CD14-positive monocyte (primary cell): Measurements from ENCODE around the gene LEPROT. TPM values are rescaled to one million over a fixed set of nuclear protein-coding genes. Genes with fewer than 3 reads are reported as not detected.

Experiments
- DNase-seq, 3 donors: peaks; one replicate each; pipeline ENCODE4 v3.0.0-alpha.2; 2011 to 2022
- H2AFZ ChIP-seq: 2 replicates; pipeline ENCODE4 v1.6.0; 2012; ENCODE audit warnings: mild to moderate bottlenecking, low read depth, low read length, inconsistent platforms; ENCODE audit not compliant: insufficient read depth, poor library complexity, severe bottlenecking
- H3K27ac ChIP-seq, 2 donors: 1 replicate in 1 of 2; 2 replicates in 1 of 2; pipeline ENCODE4 v1.5.1; 2012 to 2013; ENCODE audit warnings: low read length in 2 of 2, control low read depth in 1 of 2, inconsistent platforms in 1 of 2, low read depth in 1 of 2, mild to moderate bottlenecking in 1 of 2
- H3K27me3 ChIP-seq, 2 donors: one replicate each; pipeline versions ENCODE4 v1.6.0 to v1.6.1; 2011 to 2013; ENCODE audit warnings: low read length in 2 of 2; ENCODE audit not compliant: control insufficient read depth in 2 of 2, insufficient read depth in 2 of 2
- H3K36me3 ChIP-seq, 2 donors: replicated peaks in 1 of 2; 1 replicate in 1 of 2; 2 replicates in 1 of 2; pipeline versions ENCODE4 v1.5.1 to v1.6.1; 2012 to 2013; ENCODE audit warnings: low read length in 2 of 2, control low read depth in 1 of 2, inconsistent platforms in 1 of 2, mild to moderate bottlenecking in 1 of 2; ENCODE audit not compliant: insufficient read depth in 2 of 2, control insufficient read depth in 1 of 2
- H3K4me1 ChIP-seq, 2 donors: 1 replicate in 1 of 2; 2 replicates in 1 of 2; pipeline versions ENCODE4 v1.5.1 to v1.6.1; 2012 to 2013; ENCODE audit warnings: low read length in 2 of 2, control low read depth in 1 of 2, inconsistent platforms in 1 of 2, mild to moderate bottlenecking in 1 of 2, moderate library complexity in 1 of 2; ENCODE audit not compliant: insufficient read depth in 2 of 2, control insufficient read depth in 1 of 2
- H3K4me2 ChIP-seq: replicated peaks from 2 replicates; pipeline ENCODE3; 2012; ENCODE audit warnings: low read length, moderate library complexity, mild to moderate bottlenecking; ENCODE audit not compliant: poor library complexity, severe bottlenecking; ENCODE audit errors: extremely low read depth
- H3K4me3 ChIP-seq, 3 experiments: fragments of 200-600 bp in 1 of 3; sonication (generic) in 1 of 3; replicated peaks in 1 of 3; 1 replicate in 2 of 3; 2 replicates in 1 of 3; pipeline ENCODE4 v1.5.1; 2011 to 2013; ENCODE audit warnings: low read length in 3 of 3, mild to moderate bottlenecking in 3 of 3, control low read depth in 2 of 3, low read depth in 2 of 3, inconsistent platforms in 1 of 3, moderate library complexity in 1 of 3
- H3K79me2 ChIP-seq: 2 replicates; pipeline ENCODE4 v1.6.0; 2012; ENCODE audit warnings: mild to moderate bottlenecking, control low read depth, inconsistent platforms, low read length, moderate library complexity; ENCODE audit not compliant: insufficient read depth
- H3K9ac ChIP-seq: 2 replicates; pipeline ENCODE4 v1.6.0; 2017; ENCODE audit warnings: low read length, mild to moderate bottlenecking; ENCODE audit not compliant: insufficient read depth, poor library complexity, severe bottlenecking
- H3K9me3 ChIP-seq, 2 donors: replicated peaks in 1 of 2; 1 replicate in 1 of 2; 2 replicates in 1 of 2; pipeline versions ENCODE4 v1.5.1 to v1.6.1; 2012 to 2013; ENCODE audit warnings: low read length in 2 of 2, control low read depth in 1 of 2; ENCODE audit not compliant: control insufficient read depth in 1 of 2, insufficient read depth in 1 of 2
- H4K20me1 ChIP-seq: 2 replicates; pipeline ENCODE4 v1.6.0; 2012; ENCODE audit warnings: mild to moderate bottlenecking, low read length, control low read depth, moderate library complexity; ENCODE audit not compliant: insufficient read depth
- H3K27ac Mint-ChIP-seq, 7 donors: one replicate each; pipeline ENCODE4 v1.8.0; 2020; ENCODE audit warnings: mild to moderate bottlenecking in 7 of 7, mixed read lengths in 7 of 7, moderate library complexity in 6 of 7, inconsistent platforms in 2 of 7
- H3K27me3 Mint-ChIP-seq, 3 donors: one replicate each; pipeline ENCODE4 v1.8.0; 2021 to 2022; ENCODE audit warnings: low read depth in 3 of 3, mild to moderate bottlenecking in 3 of 3, mixed read lengths in 3 of 3, moderate library complexity in 3 of 3, inconsistent platforms in 1 of 3
- H3K36me3 Mint-ChIP-seq, 2 donors: one replicate each; pipeline ENCODE4 v1.8.0; 2020; ENCODE audit warnings: mixed read lengths in 2 of 2, inconsistent platforms in 1 of 2, mild to moderate bottlenecking in 1 of 2
- H3K4me1 Mint-ChIP-seq: one replicate; pipeline ENCODE4 v1.8.0; 2020; ENCODE audit warnings: mild to moderate bottlenecking, mixed read lengths
- H3K4me3 Mint-ChIP-seq, 2 donors: one replicate each; pipeline ENCODE4 v1.8.0; 2020; ENCODE audit warnings: mild to moderate bottlenecking in 2 of 2, mixed read lengths in 2 of 2, moderate library complexity in 1 of 2
- H3K9me3 Mint-ChIP-seq, 7 donors: one replicate each; pipeline ENCODE4 v1.8.0; 2020 to 2022; ENCODE audit warnings: mixed read lengths in 7 of 7, mild to moderate bottlenecking in 6 of 7, moderate library complexity in 6 of 7, inconsistent platforms in 2 of 7
- CTCF ChIP-seq: fragments of 200-600 bp; IDR thresholded peaks from one replicate; pipeline ENCODE4 v1.8.0; 2022; ENCODE audit warnings: antibody characterized with exemption, mild to moderate bottlenecking
- WGBS: methylation state at CpG from one replicate; pipeline ENCODE4 v1.1.5; 2013; ENCODE audit warnings: missing lambda C conversion rate; ENCODE audit not compliant: insufficient coverage; 5-methylcytosine and 5-hydroxymethylcytosine counted together
- intact Hi-C, 2 donors: fragments of 100-400 bp; cut with micrococcal nuclease; formaldehyde crosslinking; loops; one replicate each; pipeline versions ENCODE4 v1.15.0 to v1.15.1; 2023
- polyA plus RNA-seq, 3 donors: library from polyadenylated mRNA; depleted of rRNA in 1 of 3; unstranded in 2 of 3; stranded (reverse) in 1 of 3; fragments of 300-500 nt in 2 of 3; fragments of >200 nt in 1 of 3; fragmentation: Illumina TruSeq in 2 of 3; gene quantifications; 1 replicate in 2 of 3; 2 replicates in 1 of 3; pipeline ENCODE4 v1.2.3, GENCODE V29; 2012 to 2021

The LEPROT gene
- polyA plus RNA-seq, 3 donors = 56.3 to 75.0 (median 74.7) TPM

DNA sequence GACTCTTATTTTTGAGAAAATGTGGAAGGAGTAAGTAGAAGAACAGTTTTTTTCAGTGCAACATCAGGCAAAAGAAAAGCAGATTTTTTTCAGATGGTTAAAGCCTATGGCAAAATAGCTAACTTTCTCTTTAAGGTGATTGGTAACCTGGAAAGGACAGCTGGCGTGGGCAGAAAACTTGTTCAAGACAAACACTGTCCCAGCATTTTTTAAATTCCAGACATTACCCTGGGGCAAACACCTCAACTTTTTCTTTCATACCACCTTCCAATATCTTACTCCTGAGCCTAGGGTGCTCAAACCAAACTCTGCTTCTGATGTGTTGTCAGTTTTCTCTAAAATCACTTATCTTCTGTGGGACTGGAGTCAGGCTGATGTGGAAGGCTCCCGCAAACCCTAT lies 2.7 kb upstream of the LEPROT start:
- Histone ChIP-seq H3K9ac (no peak overlapping the region), H3K4me2 (no peak overlapping the region)
- intact Hi-C loops = no loop called here

GRCh38 chr1:65418522-65419185 lies 1.8 kb upstream of the LEPROT start:
- no peak overlapping the region for H3K27ac ChIP-seq
- no CpG with 5 or more reads among the region's 4 CpGs for WGBS
- H3K4me3 ChIP-seq = no peak overlapping the region

More for the DNA sequence above, 2.7 kb upstream of the LEPROT start:
- Histone ChIP-seq H3K27me3 (no peaks in the 10 kb centered on the region), H3K9me3 (no peaks in the 10 kb centered on the region), H2AFZ (no peak overlapping the region), H3K27ac (no peak overlapping the region), H3K79me2 (peaks cover 18% of the 10 kb centered on the region), H3K4me1 (peaks cover 19 to 20% of the 10 kb centered on the region in 2 donors), H3K4me3 (no peak overlapping the region), H4K20me1 (peaks cover 9% of the 10 kb centered on the region), H3K36me3 (no peaks in the 10 kb centered on the region)
- Mint-ChIP-seq H3K27ac (no peak overlapping the region), H3K36me3 (no peaks in the 10 kb centered on the region), H3K9me3 (no peaks in the 10 kb centered on the region), H3K27me3 (peaks cover 0 to 2% (median 0%) of the 10 kb centered on the region in 3 donors), H3K4me3 (no peak overlapping the region), H3K4me1 (peaks cover 10% of the 10 kb centered on the region)
- WGBS = no CpG with 5 or more reads among the region's 2 CpGs
- DNase-seq = no peak
- no peak for TF ChIP-seq CTCF

More at GRCh38 chr1:65418522-65419185, 1.8 kb upstream of the LEPROT start:
- no peak overlapping the region for H3K4me3 Mint-ChIP-seq
- no peaks in the 10 kb centered on the region for H3K36me3 Mint-ChIP-seq
- Histone ChIP-seq H2AFZ (no peak overlapping the region), H3K79me2 (peaks cover 27% of the 10 kb centered on the region), H3K36me3 (no peaks in the 10 kb centered on the region), H3K4me2 (no peak overlapping the region), H3K4me1 (peaks cover 27 to 29% of the 10 kb centered on the region in 2 donors), H4K20me1 (peaks cover 18% of the 10 kb centered on the region), H3K27me3 (no peaks in the 10 kb centered on the region), H3K9ac (no peak overlapping the region), H3K9me3 (no peaks in the 10 kb centered on the region)
- peaks cover 0 to 2% (median 0%) of the 10 kb centered on the region in 3 donors for H3K27me3 Mint-ChIP-seq
- peaks cover 10% of the 10 kb centered on the region for H3K4me1 Mint-ChIP-seq
- no peak for DNase-seq
- TF ChIP-seq CTCF = no peak
- no peak overlapping the region for H3K27ac Mint-ChIP-seq
- intact Hi-C loops = no loop called here
- no peaks in the 10 kb centered on the region for H3K9me3 Mint-ChIP-seq
